Activated CD4-positive, alpha-beta T cell treated with anti-CD3 and anti-CD28 coated beads, Interleukin-2, Interleukin-6, amounts not matched to agents 100 ng/mL and 50 ng/mL, durations not matched to agents 16 hours and 8 hours (primary cell): Measurements from ENCODE around the gene LATS1.

Experiments
- DNase-seq: peaks from one replicate; pipeline ENCODE4 v3.0.0-alpha.2; 2020

The LATS1 gene

DNA sequence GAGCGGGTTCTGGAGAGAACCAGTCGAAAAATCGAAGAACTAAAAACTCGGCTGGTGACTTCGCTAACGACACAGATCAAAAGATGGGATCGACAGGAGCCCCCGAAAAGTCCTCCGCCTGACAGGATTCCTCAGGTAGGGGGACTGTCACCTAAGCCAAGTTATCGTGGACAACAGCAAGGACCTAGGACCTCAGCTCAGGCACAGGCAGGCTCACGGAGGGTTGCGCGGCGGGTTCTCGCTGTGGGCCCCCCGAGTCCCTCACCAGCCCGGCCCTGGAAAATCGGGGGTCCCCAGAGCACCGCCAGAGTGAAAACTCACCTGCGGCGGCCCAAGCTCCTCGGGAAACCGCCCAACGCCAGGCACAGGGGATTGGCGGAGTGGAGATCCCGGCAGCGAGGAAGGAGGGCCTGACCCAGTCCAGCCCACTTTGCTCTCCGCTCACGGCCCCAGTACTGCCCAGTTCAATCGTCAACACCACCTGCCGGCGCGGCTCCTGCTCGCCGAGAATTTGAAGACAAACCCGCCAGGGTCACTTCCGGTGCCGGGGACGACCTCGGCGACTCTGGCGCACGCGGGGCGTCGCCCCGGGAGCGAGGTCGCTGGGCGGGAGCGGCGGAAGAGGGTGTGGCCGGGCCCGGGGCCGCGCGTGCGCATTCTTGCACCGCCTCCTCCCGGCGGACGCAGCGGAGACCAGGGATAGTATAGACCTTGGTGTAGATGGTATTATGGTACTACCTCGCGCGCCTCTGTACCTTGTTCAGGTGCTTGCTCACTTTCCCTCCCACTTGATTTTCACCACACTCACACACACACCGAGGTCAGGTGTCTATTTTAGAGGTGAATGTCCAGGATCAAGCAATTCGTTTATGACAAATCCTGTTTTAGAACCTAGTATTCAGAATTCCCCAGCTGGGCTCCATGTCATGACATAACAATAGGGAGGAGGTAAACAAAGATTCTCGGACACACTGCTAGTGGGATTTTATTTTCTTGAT, 69.5 kb downstream of the LATS1 start, which contains the start of gene KATNA1:
KATNA1 (minus strand) TSS at position 567 of the 998 bp plus-strand sequence. CDS start 10,167 bp downstream, outside the sequence.
- DNase-seq, result peak; percentile 95

DNA sequence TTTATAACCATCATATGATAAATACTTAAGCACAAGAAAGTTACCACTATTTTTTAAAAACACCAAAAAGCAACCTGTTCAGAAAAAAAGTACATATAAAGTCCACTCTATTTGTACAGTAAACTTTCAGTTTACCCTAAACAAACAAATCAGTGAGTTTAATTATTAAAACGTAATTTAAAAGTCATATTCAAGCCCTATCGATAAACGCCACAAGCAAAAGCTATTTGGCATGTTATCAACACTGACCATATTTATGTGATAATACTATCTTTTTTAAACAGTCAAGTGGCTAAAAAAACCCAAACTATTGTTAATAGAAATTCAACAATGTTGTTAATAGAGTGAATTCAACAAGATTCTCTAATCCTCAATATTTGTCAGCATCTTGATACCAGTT, 71.3 kb downstream of the LATS1 start:
- no peak for DNase-seq

DNA sequence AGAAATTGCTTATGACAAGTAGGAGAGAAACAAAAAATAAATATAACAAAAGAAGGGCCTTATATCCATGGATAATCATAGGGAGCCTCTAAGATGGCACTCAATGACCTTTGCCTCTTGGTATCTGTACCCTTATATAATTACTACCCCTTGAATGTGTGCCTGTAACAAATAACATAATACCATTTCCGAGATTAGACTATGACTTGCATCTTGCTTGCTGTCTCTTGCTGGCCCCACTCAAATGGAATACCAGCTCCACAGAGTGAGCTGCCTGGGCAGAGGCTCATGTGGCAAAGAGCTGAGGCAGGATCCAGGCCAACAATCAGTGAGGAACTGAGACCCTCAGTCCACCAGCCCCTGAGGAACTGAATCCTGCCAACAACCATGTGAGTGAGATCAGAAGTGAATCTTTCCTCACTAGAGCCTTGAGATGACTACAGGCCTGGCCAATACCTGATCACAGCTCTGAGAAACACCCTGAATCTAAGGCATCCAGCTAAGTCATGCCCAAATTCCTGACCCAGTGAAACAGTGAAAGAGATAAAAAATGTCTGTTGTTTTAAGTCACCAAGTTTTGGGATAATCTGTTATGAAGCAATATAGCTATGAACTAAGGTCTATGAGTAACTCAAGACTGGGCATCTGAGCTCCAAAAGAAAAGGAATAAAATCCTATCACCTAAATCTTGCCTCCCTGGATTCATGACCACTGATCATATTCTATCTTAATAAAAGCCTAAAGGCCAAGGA, 74.9 kb downstream of the LATS1 start:
- no peak for DNase-seq

DNA sequence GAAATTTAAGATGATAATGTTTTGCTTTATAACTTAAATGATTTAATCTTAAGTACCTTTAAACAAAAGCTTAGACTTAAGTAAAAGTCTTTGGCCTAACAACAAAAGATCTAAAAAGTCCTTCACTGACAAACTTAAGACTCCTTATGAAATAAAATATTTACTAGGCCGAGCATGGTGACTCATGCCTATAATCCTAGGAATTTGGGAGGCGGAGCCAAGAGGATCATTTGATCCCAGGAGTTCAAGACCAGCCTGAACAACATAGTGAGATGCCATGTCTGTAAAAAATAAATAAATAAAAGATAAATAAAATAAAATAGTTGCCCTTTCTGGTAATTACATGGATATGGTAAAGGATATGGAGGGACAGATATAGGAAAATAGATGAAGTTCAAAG, 81.8 kb downstream of the LATS1 start:
- no peak for DNase-seq

DNA sequence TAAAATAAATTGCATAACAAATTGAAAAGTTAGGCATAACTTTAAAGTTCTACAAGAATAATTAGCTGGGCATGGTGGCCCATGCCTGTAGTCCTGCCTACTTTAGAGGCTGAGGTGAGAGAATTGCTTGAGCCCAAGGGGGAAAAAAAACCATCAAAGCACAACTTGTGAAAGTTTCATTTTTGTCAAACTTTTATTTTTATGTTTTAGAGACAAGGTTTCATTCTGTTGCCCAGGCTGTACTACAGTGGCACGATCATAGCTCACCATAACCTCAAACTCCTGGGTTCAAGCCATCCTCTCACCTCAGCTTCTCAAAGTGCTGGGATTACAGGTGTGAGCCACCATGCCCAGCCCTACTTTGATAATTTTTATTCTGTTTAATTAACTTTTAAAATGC, 83.6 kb downstream of the LATS1 start:
- no peak for DNase-seq

DNA sequence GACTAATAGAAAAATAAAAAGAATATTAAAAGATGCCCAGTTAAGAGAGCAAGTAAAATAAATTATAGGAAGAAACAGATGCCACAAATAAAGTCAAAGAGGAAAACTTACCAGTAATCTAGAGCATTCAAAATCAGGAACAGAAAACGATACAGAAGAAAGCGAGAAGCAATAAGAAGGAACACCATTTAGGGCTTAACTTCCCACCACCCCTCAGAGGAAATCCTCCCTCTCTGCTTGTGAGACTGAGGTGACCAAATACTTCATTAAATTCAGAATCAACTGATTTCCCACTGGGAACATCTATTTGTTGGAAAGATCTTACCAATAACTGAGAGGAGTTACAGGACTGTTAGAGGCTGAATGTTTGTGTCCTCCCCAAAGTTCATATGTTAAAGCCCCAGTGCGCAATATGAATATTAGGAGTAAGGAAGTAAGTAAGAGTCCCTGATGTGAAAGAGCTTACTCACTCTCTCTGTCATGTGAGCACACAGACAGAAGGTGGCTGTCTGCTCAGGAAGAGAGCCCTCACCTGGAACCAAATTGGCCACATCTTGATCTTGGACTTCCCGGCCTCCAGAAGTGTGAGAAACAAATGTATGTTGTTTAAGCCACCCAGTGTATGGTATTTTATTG, 88.9 kb downstream of the LATS1 start:
- peak; percentile 13 for DNase-seq

DNA sequence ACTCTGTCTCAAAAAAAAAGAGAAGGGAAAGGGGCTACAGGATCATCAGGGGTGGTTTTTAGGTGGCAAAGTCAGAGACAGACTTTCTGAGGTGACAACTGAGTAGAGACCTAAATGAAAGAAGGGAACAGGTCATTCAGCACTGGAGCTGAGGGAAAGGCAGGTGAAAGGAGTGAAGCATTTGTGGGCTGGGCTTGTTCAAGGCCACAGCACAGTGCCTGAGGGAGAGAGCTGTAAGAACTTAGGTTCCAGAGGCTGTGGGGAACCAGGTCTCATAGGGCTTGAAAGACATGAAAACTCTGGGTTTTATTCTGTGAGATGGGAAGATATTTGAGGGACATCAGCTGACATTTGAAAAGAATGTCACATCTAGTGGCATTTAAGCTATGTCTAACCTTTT, 90.2 kb downstream of the LATS1 start:
- no peak for DNase-seq

DNA sequence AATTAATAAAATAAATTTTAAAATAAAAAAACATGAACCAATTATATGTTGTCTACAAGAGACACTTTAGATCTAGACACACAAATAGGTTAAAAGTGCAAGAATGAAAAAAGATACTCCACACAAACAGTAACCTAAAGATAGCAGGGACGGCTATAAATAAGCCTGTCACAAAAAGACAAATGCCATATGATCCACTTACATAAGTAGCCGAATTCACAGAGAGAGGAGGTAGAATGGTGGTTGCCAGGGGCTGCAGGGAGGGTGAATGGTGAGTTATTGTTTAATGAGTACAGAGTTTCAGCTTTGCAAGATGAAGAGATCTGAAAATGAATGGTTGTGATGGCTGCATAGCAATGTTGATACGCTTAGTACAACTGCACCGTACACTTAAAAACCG, 102.1 kb downstream of the LATS1 start:
- DNase-seq, result no peak

DNA sequence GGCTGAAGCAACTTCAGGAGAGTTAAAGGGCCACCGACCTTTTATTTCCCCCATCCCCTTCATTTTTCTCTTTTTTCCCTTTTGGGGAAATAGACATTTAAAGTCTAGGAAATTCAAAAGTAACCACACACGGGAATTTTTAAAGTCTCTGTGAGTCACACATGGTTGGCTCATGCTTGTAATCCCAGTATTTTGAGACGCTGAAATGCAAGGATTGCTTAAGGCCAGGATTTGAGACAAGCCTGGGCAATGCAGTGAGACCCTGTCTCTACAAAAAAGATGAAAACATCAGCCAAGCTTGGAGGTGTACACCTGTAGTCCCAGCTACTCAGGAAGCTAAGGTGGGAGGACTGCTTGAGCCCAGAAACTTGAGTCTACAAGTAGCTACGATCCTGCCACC, 103.6 kb downstream of the LATS1 start:
- no peak for DNase-seq

DNA sequence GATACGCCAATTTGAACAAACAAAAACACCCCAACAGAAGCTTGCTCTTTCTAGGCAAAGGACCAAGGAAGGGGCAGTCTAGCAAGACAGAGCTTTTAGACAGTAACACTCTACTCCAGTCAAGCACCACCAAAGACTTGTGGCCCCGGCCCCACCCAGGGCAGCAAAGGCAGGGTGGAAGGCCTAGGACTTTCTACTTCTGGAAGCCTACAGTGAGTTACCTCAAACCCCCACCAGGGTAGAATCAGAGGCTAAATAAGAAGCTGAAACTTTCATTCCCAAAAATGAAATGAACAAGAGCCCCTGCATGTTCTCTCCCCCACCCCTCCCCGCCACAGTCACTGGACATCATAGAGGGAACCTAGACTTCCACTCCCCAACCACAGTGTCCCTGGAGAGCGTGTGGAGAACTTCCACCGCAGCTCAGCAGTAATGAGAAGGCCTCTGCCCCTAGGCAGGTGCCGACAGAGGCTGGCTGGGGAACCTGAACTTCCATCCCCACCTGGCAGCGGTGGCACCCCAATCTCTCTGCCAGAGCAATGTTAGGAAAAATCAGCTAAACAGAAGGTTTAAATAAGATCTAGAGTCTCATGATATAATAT, 109.4 kb downstream of the LATS1 start:
- no peak for DNase-seq
